Keratinocyte (primary cell): ENCODE data around the gene SMYD3.

Experiments
- EZH2 ChIP-seq: IDR thresholded peaks from one replicate; pipeline ENCODE4 v1.6.1; 2012; ENCODE audit warnings: inconsistent platforms, mild to moderate bottlenecking, low read length, moderate library complexity
- TF ChIP-seq, protein P1 (sequence below), 3 experiments: IDR thresholded peaks in 1 of 3; conservative IDR thresholded peaks in 1 of 3; optimal IDR thresholded peaks in 1 of 3; 2 replicates in 2 of 3; 3 replicates in 1 of 3; pipeline versions ENCODE3 to v1.5.1; 2011; ENCODE audit warnings: low read length in 3 of 3, mild to moderate bottlenecking in 3 of 3, moderate library complexity in 2 of 3, control low read depth in 1 of 3, inconsistent platforms in 1 of 3; ENCODE audit not compliant: insufficient read depth in 2 of 3; ENCODE audit errors: extremely low read depth in 1 of 3

DNA sequence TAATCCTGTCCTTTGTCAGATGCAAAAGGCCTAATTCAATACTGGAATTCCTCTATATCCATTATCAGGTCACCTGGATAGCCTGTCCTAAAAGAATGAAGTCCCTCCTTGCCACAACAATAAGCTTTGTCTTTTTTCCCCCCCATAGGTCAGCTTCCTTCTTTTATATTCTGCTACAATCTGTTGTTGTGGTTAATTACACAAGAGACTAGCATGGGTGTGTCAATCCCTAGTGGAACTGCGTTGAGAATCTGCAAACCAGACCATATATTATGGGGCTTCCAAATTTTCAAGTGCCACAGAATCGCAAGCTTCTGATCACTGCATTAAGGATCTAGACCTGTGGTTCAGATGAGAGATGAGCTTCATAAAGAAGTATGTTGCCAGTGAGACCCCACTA lies 349.6 kb downstream of the SMYD3 start:
- TF ChIP-seq EZH2 = no peak
- TF ChIP-seq, protein P1, sequence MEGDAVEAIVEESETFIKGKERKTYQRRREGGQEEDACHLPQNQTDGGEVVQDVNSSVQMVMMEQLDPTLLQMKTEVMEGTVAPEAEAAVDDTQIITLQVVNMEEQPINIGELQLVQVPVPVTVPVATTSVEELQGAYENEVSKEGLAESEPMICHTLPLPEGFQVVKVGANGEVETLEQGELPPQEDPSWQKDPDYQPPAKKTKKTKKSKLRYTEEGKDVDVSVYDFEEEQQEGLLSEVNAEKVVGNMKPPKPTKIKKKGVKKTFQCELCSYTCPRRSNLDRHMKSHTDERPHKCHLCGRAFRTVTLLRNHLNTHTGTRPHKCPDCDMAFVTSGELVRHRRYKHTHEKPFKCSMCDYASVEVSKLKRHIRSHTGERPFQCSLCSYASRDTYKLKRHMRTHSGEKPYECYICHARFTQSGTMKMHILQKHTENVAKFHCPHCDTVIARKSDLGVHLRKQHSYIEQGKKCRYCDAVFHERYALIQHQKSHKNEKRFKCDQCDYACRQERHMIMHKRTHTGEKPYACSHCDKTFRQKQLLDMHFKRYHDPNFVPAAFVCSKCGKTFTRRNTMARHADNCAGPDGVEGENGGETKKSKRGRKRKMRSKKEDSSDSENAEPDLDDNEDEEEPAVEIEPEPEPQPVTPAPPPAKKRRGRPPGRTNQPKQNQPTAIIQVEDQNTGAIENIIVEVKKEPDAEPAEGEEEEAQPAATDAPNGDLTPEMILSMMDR (optimal IDR thresholded peaks at IDR 0.05 in 1 of 3, IDR thresholded peaks at IDR 0.05 in 1 of 3, conservative IDR thresholded peaks at IDR 0.05 in 1 of 3; ENCODE audit: extremely low read depth in 1 of 3, insufficient read depth in 2 of 3, low read length in 3 of 3) = no peak
